ENCODE data around the gene CEP85L.

GRCh38 chr6:118621799-118622470 lies 29.5 kb downstream of the CEP85L start:
- TF ChIP-seq CTCF (IDR thresholded peaks at IDR 0.05) (no peak), ZFX (IDR thresholded peaks at IDR 0.05; ENCODE audit: borderline replicate concordance) (no peak)
